HG03045 (cell line): ENCODE results near the gene IGF2.

Source experiments
- ATAC-seq: cut with Tn5 transposase; IDR thresholded peaks from one replicate; pipeline ENCODE4 v1.9.1; 2021; ENCODE audit warnings: mild to moderate bottlenecking, moderate library complexity; ENCODE audit not compliant: unreplicated experiment

Gene IGF2

DNA sequence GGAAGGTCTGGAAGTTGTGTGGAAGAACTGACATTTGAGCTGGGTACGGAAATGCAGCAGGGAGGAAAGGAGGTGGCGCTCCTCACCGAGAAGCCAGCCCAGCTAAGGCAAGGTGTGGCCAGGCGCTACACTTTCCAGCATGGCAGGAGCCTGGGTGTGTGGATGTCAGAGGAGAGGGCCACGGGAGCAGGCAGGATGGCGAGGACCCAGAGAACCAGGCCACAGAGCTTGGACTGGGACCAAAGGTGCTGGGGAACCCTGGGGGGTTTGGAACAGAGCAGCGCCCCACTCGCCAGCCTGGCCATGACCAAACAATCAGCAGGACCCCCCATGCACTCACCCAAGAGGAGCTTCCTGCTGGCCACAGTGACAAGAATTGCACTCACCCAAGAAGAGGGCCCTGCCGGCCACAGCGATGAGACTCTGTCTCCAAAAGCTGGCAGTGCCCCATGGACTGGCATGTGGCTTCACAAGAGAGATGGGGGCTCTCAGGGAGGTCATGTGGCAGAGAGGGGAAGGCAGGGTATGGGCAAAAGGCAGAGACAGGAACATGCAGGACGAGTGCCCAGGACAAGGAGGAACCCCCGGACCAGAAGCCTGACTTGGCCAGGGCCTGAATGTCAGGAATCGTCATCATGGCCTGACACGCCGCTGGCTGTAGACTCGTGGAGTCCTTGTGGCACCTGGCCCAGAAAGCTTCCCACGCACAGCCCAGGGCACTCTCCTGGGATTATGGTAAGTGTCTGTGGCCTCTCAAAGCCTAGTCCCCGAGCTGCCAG, 45.4 kb downstream of the IGF2 start:
- ATAC-seq, result no peak

DNA sequence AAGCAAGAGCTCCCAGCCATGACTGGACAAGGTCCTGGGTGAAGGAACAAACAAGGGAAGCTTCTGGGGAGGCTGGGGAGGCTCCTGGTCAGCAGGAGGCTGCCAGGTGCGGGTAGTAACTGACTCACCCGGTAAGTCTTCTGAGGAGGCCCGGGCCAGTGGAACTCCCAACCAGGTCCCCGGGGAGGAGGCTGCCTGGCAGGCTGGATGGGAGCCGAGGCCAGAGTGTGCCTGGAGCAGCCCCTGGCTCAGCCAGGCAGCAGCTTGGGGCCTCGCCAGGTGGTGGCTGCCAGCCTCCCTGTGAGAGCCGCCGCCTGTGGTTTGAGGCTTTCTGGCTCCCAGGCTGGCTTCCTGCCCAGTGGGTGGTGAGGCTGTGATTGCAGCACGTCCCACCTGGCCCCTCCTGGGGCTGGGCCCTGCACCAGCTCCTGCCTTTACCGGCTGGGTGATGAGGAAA, 46.2 kb downstream of the IGF2 start:
- no peak for ATAC-seq

DNA sequence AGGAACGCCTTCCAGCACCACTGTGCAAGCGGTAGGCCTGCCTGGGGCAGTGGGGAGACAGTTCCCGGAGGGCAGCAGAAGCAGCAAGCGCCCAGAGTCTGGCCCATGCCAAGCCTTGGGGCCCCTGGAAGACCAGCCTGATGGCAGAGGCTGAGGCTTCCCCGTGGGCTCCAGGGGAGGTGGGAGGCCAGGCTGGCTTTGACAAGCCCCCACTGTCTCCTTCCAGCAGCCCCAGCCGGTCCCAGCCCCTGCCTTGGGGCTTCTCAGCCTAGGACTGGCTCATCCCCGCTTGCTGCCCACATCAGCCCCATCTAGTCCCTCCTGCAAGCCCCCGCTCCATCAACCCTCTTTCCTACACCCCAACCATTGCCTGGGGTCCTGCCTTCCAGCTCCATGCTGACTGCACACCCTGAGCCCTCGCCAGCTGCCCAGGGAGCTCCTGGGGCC, 46.7 kb downstream of the IGF2 start:
- no peak for ATAC-seq

DNA sequence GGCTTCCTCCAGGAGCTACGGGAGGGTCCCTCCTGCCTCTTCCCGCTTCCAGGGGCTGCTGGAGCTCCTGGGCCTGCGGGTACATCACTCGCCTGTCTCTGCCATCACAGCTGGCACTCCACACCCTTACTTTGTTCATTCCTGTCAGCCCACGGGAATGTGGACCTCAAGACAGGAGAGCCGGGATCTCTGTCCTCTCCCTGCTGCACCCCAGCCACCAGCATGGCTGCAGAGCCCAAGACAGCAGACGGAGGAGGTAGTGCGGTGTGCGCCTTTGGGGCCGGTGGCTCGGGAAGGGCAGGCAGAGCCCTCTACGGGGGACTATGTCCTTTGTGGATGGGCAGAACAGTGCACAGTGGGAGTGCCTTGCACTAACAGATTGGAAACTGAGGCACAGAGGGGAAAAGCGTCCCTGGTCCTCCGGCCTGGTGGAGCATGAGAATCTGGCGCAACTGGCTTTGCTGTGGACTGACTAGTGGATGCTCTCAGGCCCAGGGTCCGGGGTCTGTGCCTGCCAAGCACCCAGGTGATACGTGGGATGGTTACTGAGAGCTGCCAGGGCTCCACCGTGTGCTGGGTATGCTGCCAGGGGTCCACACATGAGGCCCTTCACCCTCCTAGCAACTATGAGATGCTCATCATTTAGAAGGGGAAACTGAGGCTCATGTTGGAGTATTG, 47.3 kb downstream of the IGF2 start:
- no peak for ATAC-seq

DNA sequence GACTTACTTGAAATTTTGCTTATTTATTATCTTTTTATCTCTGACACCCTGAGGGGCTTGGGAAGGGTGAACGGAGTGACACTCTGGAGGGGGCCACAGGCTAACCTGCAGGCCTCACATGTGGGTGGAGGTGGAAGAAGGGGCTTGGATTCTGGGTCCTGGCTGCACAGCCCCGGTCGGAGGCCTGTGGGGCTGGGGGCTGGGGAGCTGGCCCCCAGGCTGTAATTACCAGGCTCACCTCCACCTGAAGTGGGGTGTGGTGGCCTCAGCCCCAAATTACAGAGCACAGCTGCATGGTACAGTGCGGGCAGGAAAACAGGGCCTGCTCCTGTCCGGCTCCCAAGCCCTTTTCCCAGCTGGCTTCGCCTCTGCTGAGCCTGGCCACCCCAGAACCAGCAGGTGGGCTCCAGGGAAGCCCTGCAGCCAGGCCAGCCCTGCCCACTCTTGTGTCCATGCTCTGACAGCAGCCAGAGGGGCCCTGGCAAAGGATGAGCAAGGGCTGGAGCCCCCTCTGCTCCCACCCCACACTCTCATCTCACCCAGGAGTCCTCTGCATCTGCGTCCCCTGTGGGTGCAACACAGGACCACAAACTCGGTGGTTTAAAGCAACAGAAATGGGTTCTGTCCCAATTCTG, 48.0 kb downstream of the IGF2 start:
- ATAC-seq, result no peak

DNA sequence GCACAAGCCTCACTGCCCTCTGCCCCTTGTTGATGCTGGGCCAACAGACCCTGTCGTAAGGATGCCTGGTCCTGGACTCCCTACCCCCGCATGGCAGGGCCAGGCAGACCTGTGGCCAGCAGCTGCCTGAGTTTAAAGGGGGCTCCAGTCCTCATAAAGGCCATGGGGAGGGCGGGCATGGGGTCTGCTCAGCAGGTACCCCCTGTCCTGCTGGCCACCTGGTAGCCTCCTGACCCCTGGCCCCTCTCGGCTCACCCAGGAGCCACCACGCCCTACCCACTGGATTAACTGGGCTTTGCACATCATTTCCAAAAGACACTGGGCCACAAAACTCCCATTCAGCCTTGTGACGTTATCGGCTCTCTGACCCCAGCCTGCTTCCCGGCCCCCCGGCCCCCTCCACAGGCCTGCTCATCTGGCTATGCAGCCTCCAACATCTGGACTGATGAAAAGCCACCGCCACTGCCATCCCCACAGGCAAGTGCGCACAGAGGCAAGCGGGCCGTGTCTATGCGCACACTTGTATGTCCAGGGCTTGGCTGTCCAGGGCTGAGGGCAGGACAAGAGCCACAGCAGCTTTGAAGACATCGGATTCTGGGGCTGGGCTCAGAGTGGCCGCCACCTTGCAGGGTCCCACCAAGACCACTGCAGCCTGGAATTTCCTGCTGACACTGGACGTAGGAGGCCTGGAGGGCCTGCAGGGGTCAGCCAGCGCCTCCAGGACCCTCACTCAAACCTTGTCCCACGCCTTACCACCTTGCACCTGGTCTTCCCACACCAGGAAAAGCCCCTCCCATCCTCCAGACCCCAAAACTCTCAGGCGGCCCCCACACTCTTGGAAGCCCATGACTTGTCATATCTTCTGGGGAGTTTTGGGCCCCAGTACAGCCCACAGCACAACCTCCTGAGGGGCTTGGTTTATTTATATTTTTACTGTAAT, 48.7 kb downstream of the IGF2 start:
- ATAC-seq, result no peak

DNA sequence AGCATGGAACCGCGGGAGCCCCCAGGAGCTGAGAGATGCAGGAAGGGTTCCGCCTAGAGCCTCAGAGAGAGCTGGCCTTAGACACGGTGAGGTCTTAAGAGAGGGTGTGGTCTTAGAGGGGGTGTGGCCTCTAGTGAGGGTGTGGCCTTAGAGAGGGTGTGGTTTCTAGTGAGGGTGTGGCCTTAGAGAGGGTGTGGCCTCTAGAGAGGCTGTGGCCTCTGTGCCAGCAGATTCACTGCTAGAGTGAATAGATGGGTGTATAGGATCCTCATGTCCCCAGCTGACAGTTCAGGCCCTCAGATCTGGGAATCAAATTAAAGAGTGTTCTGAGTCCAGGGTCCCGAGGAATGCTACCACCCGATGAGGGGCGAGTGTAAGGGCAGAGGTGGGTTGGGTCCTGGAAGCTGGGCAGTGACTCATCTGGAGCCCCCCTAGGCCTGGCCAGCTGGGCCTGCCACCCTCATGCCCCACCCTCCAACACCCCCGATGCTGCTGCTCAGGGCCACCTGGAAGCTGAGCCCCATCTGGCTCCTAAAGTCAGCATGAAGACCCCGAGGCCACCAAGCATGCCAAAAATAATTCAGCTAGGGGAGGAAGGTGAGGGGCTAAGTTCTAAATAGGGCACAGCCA, 49.5 kb downstream of the IGF2 start:
- no peak for ATAC-seq

DNA sequence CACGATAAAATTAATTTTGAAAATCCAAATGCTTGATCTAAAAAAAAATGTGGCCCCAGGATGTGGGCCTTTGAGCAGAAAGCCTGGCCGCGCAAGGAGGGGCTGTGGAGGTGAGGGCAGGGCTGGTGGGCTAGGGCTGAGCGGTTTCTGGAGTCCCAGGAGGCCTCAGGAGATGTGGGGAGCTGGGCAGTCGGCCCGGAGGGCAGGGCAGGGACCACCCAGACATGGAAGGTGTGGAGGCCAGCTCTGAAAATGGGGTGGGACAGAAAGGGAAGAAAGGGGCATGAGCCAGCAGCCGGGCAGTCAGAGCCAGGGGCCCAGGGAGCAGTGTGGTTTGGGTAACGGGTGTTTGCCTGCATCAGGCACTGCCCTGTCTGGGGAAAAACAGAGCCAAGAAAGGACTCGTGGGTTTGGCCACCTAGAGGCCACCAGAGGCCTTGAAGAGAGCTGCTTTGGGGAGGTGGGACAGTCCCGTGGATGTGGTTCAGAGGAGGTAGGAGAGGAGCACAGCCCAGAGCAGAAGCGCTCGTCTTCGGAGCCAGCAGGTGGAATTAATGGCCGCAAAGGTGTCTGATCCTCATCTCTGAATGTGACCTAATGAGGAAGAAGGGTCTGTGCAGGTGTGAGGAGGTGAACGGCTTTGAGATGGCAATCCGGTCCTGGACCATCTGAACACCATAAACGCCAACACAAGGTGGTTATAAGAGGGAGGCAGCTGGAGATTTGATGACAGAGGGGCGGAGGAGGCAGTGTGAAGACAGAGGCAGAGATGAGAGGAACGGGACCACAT, 50.2 kb downstream of the IGF2 start:
- ATAC-seq, result no peak

DNA sequence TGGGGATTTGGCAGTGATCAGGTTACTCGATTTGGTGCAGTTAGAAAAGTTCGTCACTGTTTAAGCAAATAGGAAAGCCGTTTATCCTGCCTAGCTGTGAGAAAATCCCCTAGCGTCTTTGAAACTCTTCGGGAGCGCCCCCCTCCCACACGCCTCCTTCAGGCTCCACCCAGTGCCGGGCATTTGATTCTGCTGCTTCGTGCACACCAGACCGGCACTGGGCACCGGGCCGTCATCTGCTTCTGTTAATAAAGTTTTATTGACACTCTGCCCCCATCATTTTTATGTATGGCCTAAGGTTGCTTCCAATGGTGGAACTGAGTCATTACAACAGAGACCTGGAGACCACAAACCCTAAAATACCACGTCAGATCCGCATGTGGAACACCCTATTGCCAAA, 50.9 kb downstream of the IGF2 start:
- no peak for ATAC-seq

DNA sequence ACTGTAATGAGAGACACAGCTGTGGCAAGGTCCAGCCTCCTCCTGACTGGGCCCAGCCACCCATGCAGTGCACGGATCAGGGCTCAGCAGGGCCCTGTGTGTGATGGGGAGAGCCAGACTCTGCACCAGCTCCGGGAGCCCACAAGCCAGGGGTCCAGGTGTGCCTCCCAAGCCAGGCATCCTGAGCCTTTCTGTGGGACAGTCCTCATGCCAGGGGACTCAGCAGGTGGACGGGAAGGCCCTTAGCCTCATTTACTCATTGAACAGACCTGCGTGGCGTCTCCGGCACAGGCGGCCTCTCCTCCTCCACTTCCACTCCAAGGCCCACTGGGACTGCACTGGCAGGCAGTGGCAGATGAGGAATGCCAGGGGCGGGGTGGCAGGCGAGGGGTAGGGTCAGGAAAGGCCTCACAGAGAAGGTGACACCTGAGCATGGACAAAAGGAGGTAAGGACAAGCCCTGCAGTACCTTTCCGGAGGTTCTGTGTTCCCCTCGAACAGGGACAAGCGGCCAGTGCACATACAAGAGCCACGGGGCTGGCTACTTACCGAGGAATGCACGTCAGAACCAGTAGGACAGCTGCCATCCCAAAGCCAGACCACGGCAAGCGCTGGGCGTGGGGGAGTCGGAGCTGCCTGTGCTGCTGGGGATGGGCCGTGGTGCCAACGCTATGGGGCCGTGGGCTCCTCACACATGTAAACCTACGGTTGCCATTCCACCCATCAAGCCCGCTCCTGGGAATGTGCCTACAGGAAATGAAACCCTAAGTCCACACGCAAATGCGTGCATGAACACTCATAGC, 52.7 kb downstream of the IGF2 start:
- ATAC-seq, result no peak

DNA sequence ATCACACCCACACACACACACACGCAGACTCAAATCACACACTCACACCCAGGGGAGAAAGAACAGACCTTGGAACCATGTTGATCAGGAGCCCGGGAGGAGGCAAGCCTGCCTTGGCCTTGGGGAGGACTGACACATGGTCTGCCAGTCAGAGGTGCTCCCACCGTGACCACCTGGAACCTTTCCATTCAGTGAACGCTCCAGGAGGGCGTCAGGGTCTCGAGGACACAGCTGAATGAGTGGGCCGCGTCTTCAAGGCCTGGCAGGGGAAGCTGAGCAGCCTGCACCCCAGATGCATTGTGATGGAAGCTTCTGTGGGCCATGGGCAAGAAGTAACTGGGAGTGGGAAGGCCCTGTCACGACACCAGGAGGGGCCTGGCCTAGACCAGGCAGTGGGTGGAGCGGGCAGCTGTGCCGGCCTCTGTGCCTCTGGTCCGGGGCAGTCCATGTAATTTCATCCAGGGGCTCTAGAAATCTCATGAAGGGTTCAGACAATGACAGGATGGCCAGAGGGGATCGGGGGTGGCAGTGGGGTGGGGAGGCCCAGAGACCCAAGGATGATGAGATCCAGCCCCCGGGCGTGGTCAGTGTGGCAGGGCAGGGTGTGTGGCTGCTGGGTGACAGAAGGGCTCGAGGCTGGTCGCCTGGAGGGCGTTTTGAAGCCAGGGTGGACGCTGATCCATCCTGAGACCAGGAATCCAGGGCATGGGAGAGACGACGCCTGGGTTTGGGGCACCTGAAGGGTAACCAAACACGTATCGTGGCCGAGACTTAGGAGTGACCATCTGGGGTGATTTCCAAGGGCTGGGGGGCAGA, 53.7 kb downstream of the IGF2 start:
- no peak for ATAC-seq

DNA sequence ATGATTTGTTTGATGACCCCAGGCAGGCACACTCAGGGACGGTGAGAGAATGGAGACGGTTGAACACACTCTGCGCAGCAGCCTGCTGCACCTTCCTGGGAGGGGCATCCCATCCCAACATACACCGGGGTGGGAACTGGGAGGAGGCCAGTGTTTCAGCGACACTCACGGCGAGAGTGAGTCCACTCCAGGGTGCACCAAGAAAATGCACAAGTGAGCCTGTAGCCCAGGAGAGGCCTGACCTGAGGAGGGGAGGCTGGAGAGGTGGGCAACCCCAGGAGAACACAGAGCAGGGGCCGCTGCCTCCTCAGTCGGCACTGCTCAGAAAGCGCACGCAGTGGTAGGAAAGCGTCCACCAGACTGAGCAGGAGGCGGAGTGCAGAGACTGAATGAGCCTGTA, 54.5 kb downstream of the IGF2 start:
- no peak for ATAC-seq
